Fibroblast of lung (primary cell): ENCODE data around the gene RRH. TPM values are rescaled to one million over a fixed set of nuclear protein-coding genes. Genes with fewer than 3 reads are reported as not detected.

Experiments used
- DNase-seq, 2 donors: peaks; one replicate each; pipeline versions ENCODE4 v3.0.0 to v3.0.0-alpha.2; 2010; ENCODE audit warnings: low read depth in 2 of 2
- H2AFZ ChIP-seq: 2 replicates; pipeline ENCODE4 v1.5.1; 2012; ENCODE audit warnings: low read length, control low read depth, inconsistent platforms
- H3K27ac ChIP-seq: 2 replicates; pipeline ENCODE4 v1.5.1; 2011; ENCODE audit warnings: low read length, control low read depth; ENCODE audit not compliant: insufficient read depth
- H3K27me3 ChIP-seq: 2 replicates; pipeline ENCODE4 v1.5.1; 2011; ENCODE audit warnings: mild to moderate bottlenecking, low read length; ENCODE audit not compliant: control insufficient read depth, insufficient read depth
- H3K36me3 ChIP-seq: 2 replicates; pipeline ENCODE4 v1.5.1; 2011; ENCODE audit warnings: low read length; ENCODE audit not compliant: control insufficient read depth, insufficient read depth
- H3K4me1 ChIP-seq: 2 replicates; pipeline ENCODE4 v1.5.1; 2011; ENCODE audit warnings: low read length; ENCODE audit not compliant: control insufficient read depth, insufficient read depth; ENCODE audit errors: extremely low read depth
- H3K4me2 ChIP-seq: 2 replicates; pipeline ENCODE4 v1.5.1; 2011; ENCODE audit warnings: low read length, control low read depth; ENCODE audit not compliant: insufficient read depth; ENCODE audit errors: extremely low read depth
- H3K4me3 ChIP-seq, 4 experiments: fragments of 200-600 bp in 1 of 4; sonication (generic) in 1 of 4; replicated peaks in 1 of 4; 2 replicates each; pipeline ENCODE4 v1.5.1; 2011 to 2016; ENCODE audit warnings: low read length in 4 of 4, low read depth in 3 of 4, mild to moderate bottlenecking in 3 of 4, control low read depth in 2 of 4, inconsistent platforms in 1 of 4, mixed read lengths in 1 of 4; ENCODE audit not compliant: insufficient read depth in 1 of 4; ENCODE audit errors: control extremely low read depth in 1 of 4
- H3K79me2 ChIP-seq: 2 replicates; pipeline ENCODE4 v1.5.1; 2012; ENCODE audit warnings: mild to moderate bottlenecking, low read length, inconsistent platforms; ENCODE audit not compliant: control insufficient read depth, insufficient read depth
- H3K9ac ChIP-seq: 2 replicates; pipeline ENCODE4 v1.5.1; 2011; ENCODE audit warnings: mild to moderate bottlenecking, low read length, control low read depth; ENCODE audit not compliant: insufficient read depth
- H3K9me3 ChIP-seq: 2 replicates; pipeline ENCODE4 v1.5.1; 2012; ENCODE audit warnings: low read depth, low read length; ENCODE audit not compliant: control insufficient read depth, insufficient read depth
- H4K20me1 ChIP-seq: 2 replicates; pipeline ENCODE4 v1.5.1; 2011; ENCODE audit warnings: low read length; ENCODE audit not compliant: control insufficient read depth, insufficient read depth; ENCODE audit errors: extremely low read depth
- EZH2 ChIP-seq: IDR thresholded peaks from 2 replicates; pipeline ENCODE4 v1.5.1; 2012; ENCODE audit warnings: low read length, control low read depth, mild to moderate bottlenecking; ENCODE audit errors: missing control alignments
- polyA plus RNA-seq, 2 donors: library from polyadenylated mRNA; depleted of rRNA in 1 of 2; stranded (reverse) in 1 of 2; unstranded in 1 of 2; fragments of >200 nt; gene quantifications; 2 replicates each; pipeline ENCODE4 v1.2.1, GENCODE V29; 2011 to 2012; ENCODE audit warnings: missing spikeins in 1 of 2
- total RNA-seq: library from RNA; depleted of rRNA; stranded (reverse); fragments of >200 nt; gene quantifications from 2 replicates; pipeline ENCODE4 v1.2.1, GENCODE V29; 2014
- TF ChIP-seq, protein P1 (sequence below), 2 donors: IDR thresholded peaks in 1 of 2; conservative IDR thresholded peaks in 1 of 2; 1 replicate in 1 of 2; 2 replicates in 1 of 2; pipeline ENCODE4 v1.5.1; 2011 to 2012; ENCODE audit warnings: low read length in 2 of 2, control low read depth in 1 of 2, inconsistent platforms in 1 of 2, low read depth in 1 of 2, mild to moderate bottlenecking in 1 of 2

The RRH gene
- total and polyA plus RNA-seq, 2 donors (not counting 1 experiment from before 2014, with no cell fraction given) = under 0.01 to 0.08 TPM

DNA sequence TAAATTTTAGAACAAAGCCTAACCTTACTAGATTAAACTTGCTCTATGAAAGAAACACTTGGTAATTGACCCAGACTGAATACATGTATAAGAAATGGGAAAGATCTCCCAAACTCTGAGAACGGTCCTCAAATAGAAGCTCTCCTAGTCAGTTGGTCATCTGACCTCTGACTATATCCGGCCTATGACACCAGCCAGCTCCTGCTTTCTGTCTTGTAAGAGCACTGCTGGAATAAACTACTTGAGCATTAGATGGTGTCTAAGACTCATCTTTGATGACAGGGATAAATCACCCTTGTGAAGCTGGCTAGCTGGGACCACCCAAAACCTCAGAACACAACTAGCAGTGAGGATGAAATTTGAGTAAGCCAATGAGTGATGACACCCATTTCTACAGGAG is 44.3 kb downstream of the RRH start:
- Histone ChIP-seq H3K4me3 (no peak overlapping the region), H3K79me2 (no peaks in the 10 kb centered on the region), H2AFZ (no peak overlapping the region), H4K20me1 (no peaks in the 10 kb centered on the region), H3K4me1 (no peaks in the 10 kb centered on the region), H3K9ac (no peak overlapping the region), H3K27ac (no peak overlapping the region), H3K4me2 (no peak overlapping the region), H3K36me3 (no peaks in the 10 kb centered on the region), H3K27me3 (no peaks in the 10 kb centered on the region), H3K9me3 (no peaks in the 10 kb centered on the region)
- DNase-seq = no peak
- TF ChIP-seq EZH2 = no peak
- TF ChIP-seq, protein P1, sequence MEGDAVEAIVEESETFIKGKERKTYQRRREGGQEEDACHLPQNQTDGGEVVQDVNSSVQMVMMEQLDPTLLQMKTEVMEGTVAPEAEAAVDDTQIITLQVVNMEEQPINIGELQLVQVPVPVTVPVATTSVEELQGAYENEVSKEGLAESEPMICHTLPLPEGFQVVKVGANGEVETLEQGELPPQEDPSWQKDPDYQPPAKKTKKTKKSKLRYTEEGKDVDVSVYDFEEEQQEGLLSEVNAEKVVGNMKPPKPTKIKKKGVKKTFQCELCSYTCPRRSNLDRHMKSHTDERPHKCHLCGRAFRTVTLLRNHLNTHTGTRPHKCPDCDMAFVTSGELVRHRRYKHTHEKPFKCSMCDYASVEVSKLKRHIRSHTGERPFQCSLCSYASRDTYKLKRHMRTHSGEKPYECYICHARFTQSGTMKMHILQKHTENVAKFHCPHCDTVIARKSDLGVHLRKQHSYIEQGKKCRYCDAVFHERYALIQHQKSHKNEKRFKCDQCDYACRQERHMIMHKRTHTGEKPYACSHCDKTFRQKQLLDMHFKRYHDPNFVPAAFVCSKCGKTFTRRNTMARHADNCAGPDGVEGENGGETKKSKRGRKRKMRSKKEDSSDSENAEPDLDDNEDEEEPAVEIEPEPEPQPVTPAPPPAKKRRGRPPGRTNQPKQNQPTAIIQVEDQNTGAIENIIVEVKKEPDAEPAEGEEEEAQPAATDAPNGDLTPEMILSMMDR (conservative IDR thresholded peaks at IDR 0.05 in 1 of 2, IDR thresholded peaks at IDR 0.05 in 1 of 2; ENCODE audit: low read depth in 1 of 2, low read length in 2 of 2) = no peak

DNA sequence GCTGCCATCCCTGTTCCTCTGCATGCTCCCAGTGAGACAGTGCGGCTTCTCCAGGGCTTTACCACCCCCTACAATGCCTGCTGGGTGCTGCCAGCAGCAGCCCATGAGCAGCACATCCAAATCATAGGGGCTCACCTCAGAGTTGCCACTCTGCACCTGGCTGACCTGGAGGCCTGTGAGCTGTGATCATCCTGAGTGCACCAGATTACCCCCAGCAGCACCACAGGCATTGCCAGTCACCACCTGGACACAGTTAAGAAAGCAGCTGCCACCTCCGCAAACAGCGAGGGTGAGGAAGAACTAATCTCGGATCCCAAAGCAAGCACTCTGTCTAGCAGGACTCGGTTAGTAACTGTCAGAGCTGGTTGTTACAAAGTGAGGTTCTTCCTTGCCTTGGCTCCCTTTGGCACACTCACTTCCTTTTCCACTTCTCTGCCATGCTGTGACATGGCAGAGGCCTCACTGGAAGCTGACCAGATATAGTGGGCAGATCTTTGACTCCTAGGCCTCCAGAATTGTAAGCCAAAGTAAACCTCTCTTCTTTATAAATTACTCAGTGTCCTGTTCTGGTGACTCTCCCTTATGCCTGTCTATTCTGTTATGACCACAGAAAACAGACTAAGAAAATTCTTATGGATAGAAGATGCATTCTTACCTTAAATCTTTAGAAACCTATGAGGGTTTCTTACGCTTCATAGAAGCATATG is 45.3 kb downstream of the RRH start:
- Histone ChIP-seq H4K20me1 (no peaks in the 10 kb centered on the region), H2AFZ (no peak overlapping the region), H3K27ac (no peak overlapping the region), H3K9ac (no peak overlapping the region), H3K4me2 (no peak overlapping the region), H3K4me3 (no peak overlapping the region), H3K79me2 (no peaks in the 10 kb centered on the region), H3K27me3 (no peaks in the 10 kb centered on the region), H3K9me3 (no peaks in the 10 kb centered on the region), H3K4me1 (no peaks in the 10 kb centered on the region), H3K36me3 (no peaks in the 10 kb centered on the region)
- no peak for DNase-seq
- no peak for TF ChIP-seq EZH2
- TF ChIP-seq, protein P1 (conservative IDR thresholded peaks at IDR 0.05 in 1 of 2, IDR thresholded peaks at IDR 0.05 in 1 of 2; ENCODE audit: low read depth in 1 of 2, low read length in 2 of 2) = no peak

DNA sequence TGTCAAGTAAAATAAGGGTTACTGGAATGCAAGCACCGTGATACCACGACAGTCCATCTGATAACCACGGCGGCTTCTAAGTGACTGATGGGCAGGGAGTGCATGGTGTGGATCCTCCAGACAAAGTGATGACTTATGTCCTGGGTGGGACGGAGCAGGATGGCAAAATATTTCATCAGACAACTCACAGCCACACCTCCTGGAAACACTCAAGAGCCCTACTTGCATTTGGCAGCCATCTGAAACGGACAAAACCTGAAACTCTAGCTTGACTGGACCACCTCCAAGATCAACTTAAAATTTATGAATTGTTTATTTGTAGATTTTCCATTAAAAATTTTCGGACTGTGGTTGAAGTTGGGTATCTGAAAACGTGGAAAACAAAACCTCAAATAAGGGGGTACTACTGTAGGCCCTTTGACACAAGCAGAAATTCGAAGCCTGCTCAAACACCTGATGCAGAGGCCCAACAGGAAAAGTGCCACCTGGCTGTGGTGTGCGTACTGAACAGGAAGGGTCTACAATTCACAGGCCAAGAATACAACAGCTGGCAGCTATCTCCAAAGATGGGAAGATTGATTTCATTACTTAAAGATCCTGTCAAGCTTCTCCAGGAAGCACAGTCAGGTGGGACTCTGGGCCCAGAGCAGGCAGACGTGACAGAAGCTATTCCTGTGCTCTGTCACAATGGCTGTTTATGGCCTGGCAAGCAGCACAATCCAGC is 46.2 kb downstream of the RRH start:
- no peak overlapping the region for H3K27ac ChIP-seq
- TF ChIP-seq, protein P1 (conservative IDR thresholded peaks at IDR 0.05 in 1 of 2, IDR thresholded peaks at IDR 0.05 in 1 of 2; ENCODE audit: low read depth in 1 of 2, low read length in 2 of 2) = no peak
- TF ChIP-seq EZH2 = no peak
- no peak overlapping the region for H3K4me2 ChIP-seq
- H3K27me3 ChIP-seq = no peaks in the 10 kb centered on the region
- H3K9ac ChIP-seq = no peak overlapping the region
- H4K20me1 ChIP-seq = no peaks in the 10 kb centered on the region
- H3K9me3 ChIP-seq = no peaks in the 10 kb centered on the region
- no peaks in the 10 kb centered on the region for H3K36me3 ChIP-seq
- DNase-seq = peak; percentile 18 to 69
- no peaks in the 10 kb centered on the region for H3K4me1 ChIP-seq
- no peaks in the 10 kb centered on the region for H3K79me2 ChIP-seq
- no peak overlapping the region for H3K4me3 ChIP-seq
- H2AFZ ChIP-seq = no peak overlapping the region
